ENCODE measurements around the gene SPOCK2.

The SPOCK2 gene

DNA sequence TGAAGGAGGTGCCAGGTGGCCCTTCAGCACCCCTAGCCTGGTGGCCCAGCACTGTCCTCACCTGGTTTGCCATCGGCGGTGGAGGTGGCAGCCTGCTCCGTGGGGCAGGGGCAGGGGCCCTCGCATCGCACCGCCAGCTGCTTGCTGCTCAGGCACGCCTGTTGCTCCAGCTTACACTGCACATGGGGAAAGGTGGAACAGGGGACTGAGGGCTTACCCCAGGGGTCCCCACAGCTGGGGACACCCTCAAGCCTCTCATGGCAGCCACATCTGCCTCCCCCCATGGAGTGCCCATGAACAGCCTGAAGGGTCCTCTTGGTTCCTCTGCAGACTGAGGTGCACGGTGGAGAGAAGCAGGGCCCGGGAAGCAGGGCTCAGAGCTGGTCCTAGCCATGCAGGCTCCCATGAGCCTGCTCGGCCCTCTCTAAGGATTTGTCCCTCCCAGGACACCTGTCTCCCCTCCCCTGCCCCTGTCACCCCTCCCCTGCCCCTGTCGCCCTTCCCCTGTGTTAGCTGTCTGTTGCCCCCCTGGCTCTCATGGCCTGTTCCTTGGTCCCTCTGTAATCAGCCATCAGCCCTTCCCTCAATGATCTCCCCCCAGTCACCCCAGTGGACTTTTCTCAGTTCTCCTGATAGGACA is 20.1 kb downstream of the SPOCK2 start:
- Histone ChIP-seq H3K4me2 (ENCODE audit: low read depth, low read length, poor library complexity, severe bottlenecking) (no peak overlapping the region), H3K36me3 (ENCODE audit: low read length) (no peaks in the 10 kb centered on the region), H2AFZ (ENCODE audit: low read depth, low read length, severe bottlenecking) (no peak overlapping the region), H3K4me3 (ENCODE audit: insufficient read depth, low read length, poor library complexity, severe bottlenecking) (no peak overlapping the region), H3K9ac (ENCODE audit: low read length) (no peak overlapping the region), H3K9me2 (replicated peaks; ENCODE audit: insufficient read depth, low read length) (no peaks in the 10 kb centered on the region), H3K27ac (ENCODE audit: low read depth, low read length) (no peak overlapping the region), H3F3A (ENCODE audit: insufficient read depth) (no peaks in the 10 kb centered on the region), H3K9me3 (ENCODE audit: insufficient read depth, low read length) (no peaks in the 10 kb centered on the region), H3K27me3 (ENCODE audit: low read length) (no peaks in the 10 kb centered on the region), H4K20me1 (ENCODE audit: low read depth, low read length) (no peaks in the 10 kb centered on the region), H3K79me2 (ENCODE audit: insufficient read depth, low read length) (no peaks in the 10 kb centered on the region)
- TF ChIP-seq CTCF (IDR thresholded peaks at IDR 0.05; ENCODE audit: insufficient read depth, low read length, poor library complexity, severe bottlenecking) (no peak), EZH2phosphoT487 (conservative IDR thresholded peaks at IDR 0.05; ENCODE audit: low read length) (no peak)

DNA sequence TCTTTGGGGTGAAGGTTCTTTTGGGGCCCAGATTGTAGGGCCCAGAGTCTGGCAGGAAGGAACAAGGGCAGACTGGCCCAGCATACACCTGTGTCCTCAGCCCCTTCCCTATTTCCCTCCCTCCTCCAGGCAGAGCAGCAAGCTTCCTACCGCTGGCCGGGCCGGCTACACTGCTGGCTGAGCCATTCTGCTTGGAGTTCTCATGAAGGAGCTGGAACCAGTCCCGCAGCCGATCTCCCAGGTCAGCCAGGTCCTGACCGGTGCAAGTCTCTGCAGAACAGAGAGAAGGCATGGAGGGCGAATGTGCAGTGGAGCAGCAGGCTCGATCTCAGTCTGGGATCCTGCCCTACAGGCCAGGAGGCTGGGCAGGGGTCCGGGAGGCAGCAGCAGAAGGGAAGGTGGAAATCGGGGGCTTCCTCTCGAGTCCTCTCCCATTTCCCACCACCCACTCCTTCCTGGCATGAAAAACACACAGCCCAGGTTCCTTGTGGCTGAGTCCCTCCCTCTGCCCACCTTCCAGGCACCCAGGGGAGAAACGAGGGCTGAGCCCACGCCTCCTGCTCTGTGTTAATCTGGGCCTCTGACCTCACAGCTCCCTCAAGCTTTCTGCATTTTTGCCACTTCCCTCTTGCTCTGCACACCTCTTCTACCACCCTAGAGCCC is 20.8 kb downstream of the SPOCK2 start:
- Histone ChIP-seq H3K27ac (ENCODE audit: low read depth, low read length) (no peak overlapping the region), H3K9ac (ENCODE audit: low read length) (no peak overlapping the region), H3K79me2 (ENCODE audit: insufficient read depth, low read length) (no peaks in the 10 kb centered on the region)

GRCh38 chr10:72066318-72067284 is 21.8 kb downstream of the SPOCK2 start:
- no peak overlapping the region for H3K9ac ChIP-seq (ENCODE audit: low read length)

More for the DNA sequence above, 20.8 kb downstream of the SPOCK2 start:
- Histone ChIP-seq H3K9me2 (replicated peaks; ENCODE audit: insufficient read depth, low read length) (no peaks in the 10 kb centered on the region), H4K20me1 (ENCODE audit: low read depth, low read length) (no peaks in the 10 kb centered on the region), H3K27me3 (ENCODE audit: low read length) (no peaks in the 10 kb centered on the region), H3K4me2 (ENCODE audit: low read depth, low read length, poor library complexity, severe bottlenecking) (no peak overlapping the region), H3K4me3 (ENCODE audit: insufficient read depth, low read length, poor library complexity, severe bottlenecking) (no peak overlapping the region), H3K9me3 (ENCODE audit: insufficient read depth, low read length) (no peaks in the 10 kb centered on the region), H2AFZ (ENCODE audit: low read depth, low read length, severe bottlenecking) (no peak overlapping the region), H3K36me3 (ENCODE audit: low read length) (no peaks in the 10 kb centered on the region), H3F3A (ENCODE audit: insufficient read depth) (no peaks in the 10 kb centered on the region)
- no peak for TF ChIP-seq EZH2phosphoT487 (conservative IDR thresholded peaks at IDR 0.05; ENCODE audit: low read length)
- TF ChIP-seq CTCF (IDR thresholded peaks at IDR 0.05; ENCODE audit: insufficient read depth, low read length, poor library complexity, severe bottlenecking), result no peak

More at GRCh38 chr10:72066318-72067284, 21.8 kb downstream of the SPOCK2 start:
- Histone ChIP-seq H4K20me1 (ENCODE audit: low read depth, low read length) (no peaks in the 10 kb centered on the region), H3K9me3 (ENCODE audit: insufficient read depth, low read length) (no peaks in the 10 kb centered on the region), H3K9me2 (replicated peaks; ENCODE audit: insufficient read depth, low read length) (no peaks in the 10 kb centered on the region), H3K36me3 (ENCODE audit: low read length) (no peaks in the 10 kb centered on the region), H3K27ac (ENCODE audit: low read depth, low read length) (no peak overlapping the region), H3K4me3 (ENCODE audit: insufficient read depth, low read length, poor library complexity, severe bottlenecking) (no peak overlapping the region), H3F3A (ENCODE audit: insufficient read depth) (no peaks in the 10 kb centered on the region), H3K79me2 (ENCODE audit: insufficient read depth, low read length) (no peaks in the 10 kb centered on the region), H3K27me3 (ENCODE audit: low read length) (no peaks in the 10 kb centered on the region), H2AFZ (ENCODE audit: low read depth, low read length, severe bottlenecking) (no peak overlapping the region), H3K4me2 (ENCODE audit: low read depth, low read length, poor library complexity, severe bottlenecking) (no peak overlapping the region)
- TF ChIP-seq EZH2phosphoT487 (conservative IDR thresholded peaks at IDR 0.05; ENCODE audit: low read length), result no peak
- TF ChIP-seq CTCF (IDR thresholded peaks at IDR 0.05; ENCODE audit: insufficient read depth, low read length, poor library complexity, severe bottlenecking), result no peak
